ENCODE measurements around the gene PCK2. TPM values are rescaled to one million over a fixed set of nuclear protein-coding genes. Genes with fewer than 3 reads are reported as not detected.

PCK2 gene
- total RNA-seq, 2 donors from 2014 or later, result 1.8 to 10.7 TPM

DNA sequence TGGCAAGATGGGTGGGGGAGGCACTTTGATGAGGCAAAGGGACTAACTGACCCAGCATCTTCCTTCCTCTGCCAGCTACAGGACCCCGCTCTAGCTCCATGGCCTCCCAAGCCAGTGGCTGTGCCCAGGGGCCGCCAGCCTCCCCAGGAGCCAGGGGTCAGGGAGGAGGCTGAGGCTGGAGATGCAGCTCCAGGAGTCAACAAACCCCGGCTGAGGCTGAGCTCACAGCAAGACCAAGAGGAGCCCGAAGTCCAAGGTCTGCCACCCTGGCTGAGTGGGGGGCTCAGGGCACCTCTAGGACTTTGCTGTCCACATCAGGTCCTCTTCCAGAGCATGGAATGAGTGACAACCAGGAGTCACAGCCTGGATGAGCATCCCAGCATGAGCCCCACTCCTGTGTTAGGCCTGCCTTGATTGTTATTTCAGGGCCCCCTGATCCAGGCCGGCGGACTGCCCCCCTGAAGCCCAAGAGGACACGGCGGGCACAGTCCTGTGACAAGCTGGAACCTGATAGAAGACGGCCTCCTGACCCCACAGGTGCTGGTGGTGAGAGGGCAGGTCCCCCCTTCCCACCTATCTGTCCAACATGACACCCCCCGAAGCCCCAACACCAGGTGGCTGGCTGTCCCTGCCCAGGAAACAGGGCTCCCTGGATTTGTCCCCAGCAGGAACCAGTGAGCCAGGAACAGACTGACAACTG lies 25.2 kb upstream of the PCK2 start:
- H3K4me3 ChIP-seq, result no peak overlapping the region
- no peaks in the 10 kb centered on the region for H3K27me3 ChIP-seq
- no peak for DNase-seq (ENCODE audit: low spot score)
- TF ChIP-seq, protein P1, sequence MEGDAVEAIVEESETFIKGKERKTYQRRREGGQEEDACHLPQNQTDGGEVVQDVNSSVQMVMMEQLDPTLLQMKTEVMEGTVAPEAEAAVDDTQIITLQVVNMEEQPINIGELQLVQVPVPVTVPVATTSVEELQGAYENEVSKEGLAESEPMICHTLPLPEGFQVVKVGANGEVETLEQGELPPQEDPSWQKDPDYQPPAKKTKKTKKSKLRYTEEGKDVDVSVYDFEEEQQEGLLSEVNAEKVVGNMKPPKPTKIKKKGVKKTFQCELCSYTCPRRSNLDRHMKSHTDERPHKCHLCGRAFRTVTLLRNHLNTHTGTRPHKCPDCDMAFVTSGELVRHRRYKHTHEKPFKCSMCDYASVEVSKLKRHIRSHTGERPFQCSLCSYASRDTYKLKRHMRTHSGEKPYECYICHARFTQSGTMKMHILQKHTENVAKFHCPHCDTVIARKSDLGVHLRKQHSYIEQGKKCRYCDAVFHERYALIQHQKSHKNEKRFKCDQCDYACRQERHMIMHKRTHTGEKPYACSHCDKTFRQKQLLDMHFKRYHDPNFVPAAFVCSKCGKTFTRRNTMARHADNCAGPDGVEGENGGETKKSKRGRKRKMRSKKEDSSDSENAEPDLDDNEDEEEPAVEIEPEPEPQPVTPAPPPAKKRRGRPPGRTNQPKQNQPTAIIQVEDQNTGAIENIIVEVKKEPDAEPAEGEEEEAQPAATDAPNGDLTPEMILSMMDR (IDR thresholded peaks at IDR 0.05), result no peak
- H3K9me3 ChIP-seq, result no peaks in the 10 kb centered on the region
- no peak overlapping the region for H3K27ac ChIP-seq
- peaks cover 0 to 11% of the 10 kb centered on the region in 2 donors for H3K4me1 ChIP-seq
- H3K36me3 ChIP-seq, result no peaks in the 10 kb centered on the region

DNA sequence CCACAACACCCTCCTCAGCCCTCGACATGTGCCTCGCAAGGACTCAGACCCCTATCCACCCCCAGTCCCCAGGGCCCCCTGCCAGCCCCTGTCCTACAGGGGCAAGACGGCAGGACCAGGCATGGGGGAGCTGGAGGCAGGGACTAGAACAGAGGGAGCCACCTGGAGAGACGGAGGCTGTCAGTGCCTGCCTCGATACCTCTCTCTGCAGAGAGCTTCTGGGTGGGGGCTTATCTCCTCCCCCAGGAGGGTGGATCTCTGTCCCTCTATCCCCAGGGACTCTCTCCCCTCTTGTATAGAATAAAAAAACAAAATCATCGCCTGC lies 24.7 kb upstream of the PCK2 start:
- Histone ChIP-seq H3K9me3 (no peaks in the 10 kb centered on the region), H3K27me3 (no peaks in the 10 kb centered on the region), H3K27ac (no peak overlapping the region), H3K36me3 (no peaks in the 10 kb centered on the region), H3K4me1 (peaks cover 0 to 11% of the 10 kb centered on the region in 2 donors), H3K4me3 (no peak overlapping the region)
- no peak for DNase-seq (ENCODE audit: low spot score)
- TF ChIP-seq, protein P1 (IDR thresholded peaks at IDR 0.05), result no peak

DNA sequence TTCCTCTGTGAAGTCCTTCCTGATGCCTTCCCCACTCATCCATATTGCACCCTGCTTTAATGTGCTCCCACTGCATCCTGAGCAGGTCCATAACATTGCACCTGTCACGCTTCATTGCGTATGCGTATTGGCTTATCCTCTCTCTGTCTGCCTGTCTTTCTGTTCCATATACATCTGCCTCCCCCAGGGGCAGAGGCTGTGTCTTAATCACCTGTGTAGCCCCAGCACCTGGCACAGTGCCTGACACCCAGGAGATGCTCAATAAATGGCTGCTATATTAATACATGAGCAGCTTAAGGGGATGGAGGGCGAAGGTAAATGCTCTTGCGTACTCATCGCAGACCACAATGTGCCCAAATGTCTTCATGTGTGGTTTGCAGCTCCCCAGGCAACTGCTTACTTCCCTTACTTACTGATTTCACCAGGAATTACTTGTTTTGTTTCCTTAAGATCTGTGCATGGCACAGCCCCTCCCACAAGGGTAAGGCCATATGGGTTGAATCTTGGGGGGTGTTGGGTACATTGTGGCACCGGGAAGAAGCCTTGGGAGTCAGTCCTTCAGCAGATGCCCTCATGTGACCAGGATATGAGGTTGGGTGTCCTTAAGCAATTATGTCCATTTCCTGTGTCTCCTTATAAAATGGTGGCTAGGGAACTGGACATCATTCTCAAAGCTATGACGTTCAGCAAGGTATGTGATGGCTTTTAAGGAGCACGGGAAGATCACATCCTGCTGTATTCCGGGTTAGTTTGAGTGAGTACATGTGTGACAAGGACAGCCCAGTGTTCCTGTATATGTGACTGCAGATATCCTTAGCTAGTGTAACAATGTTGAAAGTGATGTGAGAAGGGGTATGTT lies 23.6 kb upstream of the PCK2 start:
- Histone ChIP-seq H3K4me3 (no peak overlapping the region), H3K4me1 (peaks cover 0 to 11% of the 10 kb centered on the region in 2 donors), H3K27me3 (no peaks in the 10 kb centered on the region), H3K9me3 (no peaks in the 10 kb centered on the region), H3K27ac (no peak overlapping the region), H3K36me3 (no peaks in the 10 kb centered on the region)
- DNase-seq (ENCODE audit: low spot score), result no peak
- TF ChIP-seq, protein P1 (IDR thresholded peaks at IDR 0.05), result no peak

DNA sequence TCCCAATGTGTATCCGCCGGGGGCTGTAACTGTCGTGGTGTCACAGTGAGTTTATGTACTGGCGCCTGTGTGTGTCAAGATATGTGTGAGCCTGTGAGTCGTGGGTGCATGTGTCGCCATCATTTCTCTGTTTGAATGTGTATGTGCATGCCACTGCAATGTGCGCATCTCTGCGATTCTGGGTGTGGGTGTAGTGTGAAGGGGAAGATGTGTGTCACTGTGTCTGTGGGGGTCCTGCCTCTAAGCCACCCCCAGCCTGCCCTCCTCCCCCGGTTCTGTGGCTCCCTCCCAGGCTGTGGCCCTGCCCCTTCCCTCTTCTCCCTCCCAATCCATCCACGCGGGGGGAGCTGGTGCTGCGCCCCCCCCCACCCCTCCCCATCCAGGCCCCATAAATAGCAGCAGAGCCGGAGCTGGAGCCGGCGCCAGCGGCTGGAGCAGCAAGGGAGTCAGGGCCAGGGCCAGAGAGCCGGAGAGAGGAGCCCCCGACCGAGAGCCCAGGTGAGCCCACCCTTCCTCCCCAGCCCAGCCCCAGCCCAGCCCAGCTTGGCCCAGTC lies 22.9 kb upstream of the PCK2 start, which contains the start of gene CPNE6:
Gene CPNE6 (plus strand): TSS at position 419 of the 554 bp plus-strand sequence. CDS start 1,375 bp downstream, outside the sequence.
- Histone ChIP-seq H3K36me3 (no peaks in the 10 kb centered on the region), H3K4me3 (no peak within 1 kb of the TSS), H3K27ac (no peak within 1 kb of the TSS), H3K27me3 (no peaks in the 10 kb centered on the region), H3K4me1 (peaks cover 0 to 11% of the 10 kb centered on the region in 2 donors), H3K9me3 (no peaks in the 10 kb centered on the region)
- no peak for DNase-seq (ENCODE audit: low spot score)
- TF ChIP-seq, protein P1 (IDR thresholded peaks at IDR 0.05), result no peak

DNA sequence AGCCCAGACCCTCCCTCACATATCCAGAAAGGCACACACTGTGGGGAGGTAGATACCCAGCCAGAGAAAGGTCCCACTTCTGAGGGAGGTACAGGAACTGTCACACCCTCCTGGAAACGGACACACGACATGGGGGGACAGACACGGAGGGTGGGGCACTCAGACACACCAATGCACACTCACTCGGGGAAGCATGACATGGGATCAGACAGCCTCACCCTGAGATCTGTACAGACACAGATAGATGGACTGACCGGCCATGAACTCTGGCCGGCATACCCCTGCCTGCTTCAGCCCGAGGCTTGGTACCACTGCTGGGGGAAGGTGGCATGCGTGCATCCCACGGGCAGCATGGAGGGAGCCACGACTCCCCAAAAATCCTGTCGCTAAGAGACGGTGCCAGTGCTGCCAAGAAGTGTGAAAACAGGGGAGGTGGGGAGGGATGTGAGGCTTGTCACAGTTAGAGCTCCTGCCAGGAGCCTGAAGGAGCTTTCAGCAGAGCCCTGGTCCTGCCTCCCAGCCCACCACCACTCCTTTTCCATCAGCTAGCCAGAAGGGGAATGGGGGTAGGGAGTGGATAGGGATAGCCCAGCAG lies 22.2 kb upstream of the PCK2 start:
- H3K36me3 ChIP-seq, result no peaks in the 10 kb centered on the region
- peaks cover 0 to 11% of the 10 kb centered on the region in 2 donors for H3K4me1 ChIP-seq
- no peak for DNase-seq (ENCODE audit: low spot score)
- no peaks in the 10 kb centered on the region for H3K27me3 ChIP-seq
- TF ChIP-seq, protein P1 (IDR thresholded peaks at IDR 0.05), result no peak
- H3K27ac ChIP-seq, result no peak overlapping the region
- H3K9me3 ChIP-seq, result no peaks in the 10 kb centered on the region
- no peak overlapping the region for H3K4me3 ChIP-seq
